GM03348 (cell line): ENCODE measurements around the gene MYL3.
"Not testable (repeated sequence)": the region's sequence is repeated elsewhere in the genome, so short reads cannot be mapped to it uniquely, and the experiment has no call there.

ENCODE experiments used
- DNase-seq: peaks from one replicate; pipeline ENCODE4 v3.0.0; 2012; ENCODE audit warnings: low spot score

MYL3 gene

GRCh38 chr3:46824211-46824970 lies 38.9 kb downstream of the MYL3 start:
- DNase-seq: no peak

- not testable (repeated sequence) for DNase-seq
These were observed 39.9 kb downstream of the MYL3 start for GRCh38 chr3:46823314-46823713.

- no peak for DNase-seq
These were observed 41.7 kb downstream of the MYL3 start for GRCh38 chr3:46821553-46821952.

GRCh38 chr3:46820852-46821251 lies 42.4 kb downstream of the MYL3 start:
- DNase-seq: no peak

GRCh38 chr3:46812237-46812791 lies 50.9 kb downstream of the MYL3 start:
- peak; percentile 83 for DNase-seq

- no peak for DNase-seq
These were observed 51.5 kb downstream of the MYL3 start for GRCh38 chr3:46811615-46812236.

- not testable (repeated sequence) for DNase-seq
These were observed 54.5 kb downstream of the MYL3 start for GRCh38 chr3:46808766-46809165.
